ENCODE results near the gene ADORA2B. TPM values are rescaled to one million over a fixed set of nuclear protein-coding genes. Genes with fewer than 3 reads are reported as not detected.

ADORA2B gene
- total RNA-seq, 1 donor from 2014 or later: 0.48 TPM

DNA sequence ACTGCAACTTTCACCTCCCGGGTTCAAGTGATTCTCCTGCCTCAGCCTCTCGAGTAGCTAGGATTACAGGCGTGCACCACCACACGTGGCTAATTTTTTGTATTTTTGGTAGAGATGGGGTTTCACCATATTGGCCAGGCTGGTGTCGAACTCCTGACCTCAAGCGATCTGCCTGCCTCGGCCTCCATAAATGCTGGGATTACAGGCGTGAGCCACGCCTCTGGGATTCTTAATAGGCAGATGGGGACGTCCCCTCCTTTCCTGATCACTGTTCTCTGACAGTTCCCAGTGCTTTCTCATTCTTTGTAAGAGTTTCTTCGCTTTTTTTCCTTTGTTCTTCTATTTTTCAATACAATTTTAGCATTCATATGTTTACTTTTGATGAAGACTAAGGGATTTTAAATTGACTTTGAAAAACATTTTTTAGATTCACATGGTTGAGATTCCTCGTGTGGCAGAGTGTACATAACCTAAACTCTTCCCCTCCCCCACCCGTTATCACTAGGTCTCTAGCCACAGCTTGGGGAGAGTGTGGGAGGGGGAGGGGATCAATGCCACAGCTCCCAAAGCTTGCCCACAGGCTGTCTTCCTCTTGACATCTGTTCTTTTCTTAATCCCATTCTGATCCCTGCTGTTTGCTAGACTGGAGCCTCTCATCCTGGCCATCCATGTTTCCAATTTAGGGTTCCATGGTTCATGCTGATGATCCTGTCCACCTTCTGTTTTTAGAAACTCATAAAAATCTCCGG, 11.0 kb downstream of the ADORA2B start:
- peaks cover 8% of the 10 kb centered on the region for H3K4me1 Mint-ChIP-seq (ENCODE audit: low read depth)
- DNase-seq (ENCODE audit: low spot score, unreplicated experiment): no peak
- TF ChIP-seq CTCF (IDR thresholded peaks at IDR 0.05; ENCODE audit: unreplicated experiment): no peak
- H3K27ac Mint-ChIP-seq: no peak overlapping the region
- H3K36me3 Mint-ChIP-seq (ENCODE audit: insufficient read depth): no peaks in the 10 kb centered on the region
- no peak overlapping the region for H3K4me3 Mint-ChIP-seq (ENCODE audit: low read depth)
- peaks cover 6% of the 10 kb centered on the region for H3K27me3 Mint-ChIP-seq
- H3K9me3 Mint-ChIP-seq (ENCODE audit: low read depth): no peaks in the 10 kb centered on the region

DNA sequence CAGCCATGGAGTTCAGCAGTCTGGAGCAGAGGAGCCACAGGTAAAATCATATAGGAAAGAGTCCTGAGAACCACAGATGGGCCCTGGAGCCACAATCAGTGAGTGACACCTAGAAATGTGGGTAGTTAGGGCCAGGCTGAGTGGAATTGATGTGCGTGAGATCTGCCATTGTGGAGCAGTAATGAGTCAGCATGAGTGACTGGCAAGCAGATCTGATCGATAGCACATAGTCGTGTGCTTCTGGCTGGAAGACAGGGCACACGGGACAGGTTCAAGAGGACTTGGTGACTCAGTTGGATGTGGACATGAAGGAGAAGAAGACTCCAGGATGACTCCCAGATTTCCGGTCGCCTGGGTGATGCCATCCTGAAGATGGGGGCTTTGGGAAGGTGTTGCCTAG, 12.3 kb downstream of the ADORA2B start:
- no peak for TF ChIP-seq CTCF (IDR thresholded peaks at IDR 0.05; ENCODE audit: unreplicated experiment)
- Mint-ChIP-seq H3K4me3 (ENCODE audit: low read depth) (no peak overlapping the region), H3K27me3 (peaks cover 6% of the 10 kb centered on the region), H3K4me1 (ENCODE audit: low read depth) (peaks cover 8% of the 10 kb centered on the region), H3K9me3 (ENCODE audit: low read depth) (no peaks in the 10 kb centered on the region), H3K27ac (no peak overlapping the region), H3K36me3 (ENCODE audit: insufficient read depth) (no peaks in the 10 kb centered on the region)
- no peak for DNase-seq (ENCODE audit: low spot score, unreplicated experiment)

DNA sequence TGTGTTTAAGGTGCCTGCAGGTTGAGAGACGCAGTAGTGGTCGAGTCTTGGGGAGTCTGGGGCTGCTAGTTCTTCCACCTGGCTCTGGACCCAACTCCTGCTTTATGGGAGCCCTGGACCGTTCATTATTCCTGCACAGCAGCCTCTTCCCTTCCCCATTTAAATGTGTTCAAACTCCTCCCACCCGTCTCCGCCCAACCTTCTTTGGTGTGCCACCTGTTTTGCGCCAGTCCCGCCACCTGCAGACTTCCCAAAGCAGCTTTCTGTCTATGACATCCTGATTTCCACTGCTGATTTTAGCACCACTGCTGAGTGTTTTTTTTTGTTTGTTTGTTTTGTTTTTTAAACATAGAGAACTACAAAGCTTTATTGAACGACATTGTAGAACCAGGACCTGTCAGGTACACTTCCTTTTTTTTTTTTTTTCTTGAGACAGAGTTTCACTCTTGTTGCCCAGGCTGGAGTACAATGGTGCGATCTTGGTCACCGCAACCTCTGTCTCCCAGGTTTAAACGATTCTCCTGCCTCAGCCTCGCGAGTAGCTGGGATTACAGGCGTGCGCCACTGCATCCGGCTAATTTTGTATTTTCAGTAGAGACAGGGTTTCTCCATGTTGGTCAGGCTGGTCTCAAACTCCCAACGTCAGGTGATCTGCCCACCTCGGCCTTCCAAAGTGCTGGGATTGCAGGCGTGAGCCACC, 12.8 kb downstream of the ADORA2B start:
- no peak for DNase-seq (ENCODE audit: low spot score, unreplicated experiment)
- Mint-ChIP-seq H3K36me3 (ENCODE audit: insufficient read depth) (no peaks in the 10 kb centered on the region), H3K4me1 (ENCODE audit: low read depth) (peaks cover 6% of the 10 kb centered on the region), H3K27me3 (peaks cover 4% of the 10 kb centered on the region), H3K9me3 (ENCODE audit: low read depth) (no peaks in the 10 kb centered on the region), H3K4me3 (ENCODE audit: low read depth) (no peak overlapping the region), H3K27ac (no peak overlapping the region)
- no peak for TF ChIP-seq CTCF (IDR thresholded peaks at IDR 0.05; ENCODE audit: unreplicated experiment)

DNA sequence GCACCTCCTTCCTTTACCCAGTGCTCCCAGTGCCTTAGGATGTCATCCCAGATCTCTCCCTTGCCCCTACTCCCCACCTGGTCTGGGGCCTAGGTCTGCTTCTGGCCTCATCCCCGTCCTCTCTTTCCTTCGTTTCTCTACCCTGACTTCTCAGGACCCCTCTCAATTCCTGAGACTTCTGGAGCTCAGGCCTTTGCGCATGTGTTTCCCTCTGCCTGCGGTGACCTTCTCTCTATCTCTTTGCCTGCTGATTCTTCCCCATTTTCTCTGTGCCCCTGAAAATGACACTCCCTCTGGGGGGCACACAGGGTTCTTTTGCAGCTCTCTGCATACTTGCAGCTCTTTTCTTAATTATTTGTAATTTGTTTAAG, 13.5 kb downstream of the ADORA2B start:
- Mint-ChIP-seq H3K27ac (no peak overlapping the region), H3K4me1 (ENCODE audit: low read depth) (peaks cover 5% of the 10 kb centered on the region), H3K9me3 (ENCODE audit: low read depth) (no peaks in the 10 kb centered on the region), H3K4me3 (ENCODE audit: low read depth) (no peak overlapping the region), H3K36me3 (ENCODE audit: insufficient read depth) (no peaks in the 10 kb centered on the region), H3K27me3 (peaks cover 2% of the 10 kb centered on the region)
- no peak for DNase-seq (ENCODE audit: low spot score, unreplicated experiment)
- TF ChIP-seq CTCF (IDR thresholded peaks at IDR 0.05; ENCODE audit: unreplicated experiment): no peak

- no peaks in the 10 kb centered on the region for H3K27me3 Mint-ChIP-seq
- DNase-seq (ENCODE audit: low spot score, unreplicated experiment): no peak
- H3K27ac Mint-ChIP-seq: no peak overlapping the region
- no peaks in the 10 kb centered on the region for H3K9me3 Mint-ChIP-seq (ENCODE audit: low read depth)
- no peak for TF ChIP-seq CTCF (IDR thresholded peaks at IDR 0.05; ENCODE audit: unreplicated experiment)
- no peak overlapping the region for H3K4me3 Mint-ChIP-seq (ENCODE audit: low read depth)
- no peaks in the 10 kb centered on the region for H3K36me3 Mint-ChIP-seq (ENCODE audit: insufficient read depth)
- peaks cover 14% of the 10 kb centered on the region for H3K4me1 Mint-ChIP-seq (ENCODE audit: low read depth)
Observed at GRCh38 chr17:15963670-15964110, 18.8 kb downstream of the ADORA2B start.
